Measurements from ENCODE around the gene KCNJ5. TPM values are rescaled to one million over a fixed set of nuclear protein-coding genes. Genes with fewer than 3 reads are reported as not detected.

The KCNJ5 gene
- total and polyA plus RNA-seq, 2 experiments from 2014 or later: under 0.01 TPM; not detected in 1

GRCh38 chr11:128963744-128964325 is 72.7 kb downstream of the KCNJ5 start:
- H3K79me2 ChIP-seq (ENCODE audit: insufficient read depth): no peaks in the 10 kb centered on the region
- H3K9me3 ChIP-seq (ENCODE audit: low read depth): no peaks in the 10 kb centered on the region
- no peaks in the 10 kb centered on the region for H3F3A ChIP-seq (ENCODE audit: insufficient read depth)
- no peak for TF ChIP-seq EZH2 (IDR thresholded peaks at IDR 0.05; ENCODE audit: insufficient read depth, poor library complexity, severe bottlenecking)
- no peak for TF ChIP-seq EZH2phosphoT487 (IDR thresholded peaks at IDR 0.05; ENCODE audit: insufficient read depth, low read depth)
- no peak overlapping the region for H3K27ac ChIP-seq
- H3K9me2 ChIP-seq (ENCODE audit: insufficient read depth): no peaks in the 10 kb centered on the region
- H3K4me3 ChIP-seq: no peak overlapping the region
- 60 to 81% methylated on average over 3 of the region's 3 CpGs for WGBS, 2 experiments (ENCODE audit: low coverage in 1 of 2, low lambda C conversion rate in 2 of 2, missing lambda C conversion rate in 2 of 2)
- no peaks in the 10 kb centered on the region for H3K4me1 ChIP-seq (ENCODE audit: insufficient read depth)
- H2AFZ ChIP-seq: no peak overlapping the region
- in situ Hi-C loops (cut with MboI): loop anchor here (25.0 kb wide), 1 partner anchor 802 kb away; no protein-coding TSS in a partner anchor
- H3K36me3 ChIP-seq (ENCODE audit: low read depth): no peaks in the 10 kb centered on the region
- H4K20me1 ChIP-seq (ENCODE audit: insufficient read depth): no peaks in the 10 kb centered on the region
- no peaks in the 10 kb centered on the region for H3K27me3 ChIP-seq (replicated peaks; ENCODE audit: insufficient read depth)
- no peak for DNase-seq
- no peak overlapping the region for H3K9ac ChIP-seq
- no peak overlapping the region for H3K4me2 ChIP-seq (ENCODE audit: unreplicated experiment)

GRCh38 chr11:128964463-128964930 is 73.3 kb downstream of the KCNJ5 start:
- Histone ChIP-seq H3K27me3 (replicated peaks; ENCODE audit: insufficient read depth) (no peaks in the 10 kb centered on the region), H3K4me1 (ENCODE audit: insufficient read depth) (no peaks in the 10 kb centered on the region), H3K9ac (no peak overlapping the region), H3K9me2 (ENCODE audit: insufficient read depth) (no peaks in the 10 kb centered on the region), H3K9me3 (ENCODE audit: low read depth) (no peaks in the 10 kb centered on the region), H3F3A (ENCODE audit: insufficient read depth) (no peaks in the 10 kb centered on the region), H3K79me2 (ENCODE audit: insufficient read depth) (no peaks in the 10 kb centered on the region), H3K36me3 (ENCODE audit: low read depth) (no peaks in the 10 kb centered on the region), H4K20me1 (ENCODE audit: insufficient read depth) (no peaks in the 10 kb centered on the region), H2AFZ (no peak overlapping the region), H3K4me3 (no peak overlapping the region), H3K27ac (no peak overlapping the region), H3K4me2 (ENCODE audit: unreplicated experiment) (no peak overlapping the region)
- no peak for TF ChIP-seq EZH2phosphoT487 (IDR thresholded peaks at IDR 0.05; ENCODE audit: insufficient read depth, low read depth)
- no peak for TF ChIP-seq EZH2 (IDR thresholded peaks at IDR 0.05; ENCODE audit: insufficient read depth, poor library complexity, severe bottlenecking)
- in situ Hi-C loops (cut with MboI): loop anchor here (25.0 kb wide), 1 partner anchor 802 kb away; no protein-coding TSS in a partner anchor
- no peak for DNase-seq
- WGBS, 2 experiments (ENCODE audit: low coverage in 1 of 2, low lambda C conversion rate in 2 of 2, missing lambda C conversion rate in 2 of 2): 85 to 89% methylated on average over 7 of the region's 7 CpGs

GRCh38 chr11:128965485-128965884 is 74.3 kb downstream of the KCNJ5 start:
- Histone ChIP-seq H3K4me2 (ENCODE audit: unreplicated experiment) (no peak overlapping the region), H3F3A (ENCODE audit: insufficient read depth) (no peaks in the 10 kb centered on the region), H3K4me1 (ENCODE audit: insufficient read depth) (no peaks in the 10 kb centered on the region), H3K36me3 (ENCODE audit: low read depth) (no peaks in the 10 kb centered on the region; the same call in 1 of the 2 replicates), H3K9me2 (ENCODE audit: insufficient read depth) (no peaks in the 10 kb centered on the region), H3K27ac (no peak overlapping the region), H3K4me3 (no peak overlapping the region), H4K20me1 (ENCODE audit: insufficient read depth) (no peaks in the 10 kb centered on the region), H3K27me3 (replicated peaks; ENCODE audit: insufficient read depth) (no peaks in the 10 kb centered on the region), H3K9ac (no peak overlapping the region), H2AFZ (no peak overlapping the region), H3K9me3 (ENCODE audit: low read depth) (no peaks in the 10 kb centered on the region), H3K79me2 (ENCODE audit: insufficient read depth) (no peaks in the 10 kb centered on the region)
- TF ChIP-seq EZH2phosphoT487 (IDR thresholded peaks at IDR 0.05; ENCODE audit: insufficient read depth, low read depth) (no peak), EZH2 (IDR thresholded peaks at IDR 0.05; ENCODE audit: insufficient read depth, poor library complexity, severe bottlenecking) (no peak)
- 51 to 56% methylated on average over 4 of the region's 4 CpGs for WGBS, 2 experiments (ENCODE audit: low coverage in 1 of 2, low lambda C conversion rate in 2 of 2, missing lambda C conversion rate in 2 of 2)
- in situ Hi-C loops (cut with MboI): loop anchor here (25.0 kb wide), 1 partner anchor 803 kb away; no protein-coding TSS in a partner anchor
- no peak for DNase-seq

GRCh38 chr11:128967578-128967977 is 76.4 kb downstream of the KCNJ5 start:
- no peak overlapping the region for H3K4me2 ChIP-seq (ENCODE audit: unreplicated experiment)
- no peak overlapping the region for H3K4me3 ChIP-seq
- H3K9ac ChIP-seq: no peak overlapping the region

More at GRCh38 chr11:128967578-128967977, 76.4 kb downstream of the KCNJ5 start:
- WGBS, 2 experiments (ENCODE audit: low coverage in 1 of 2, low lambda C conversion rate in 2 of 2, missing lambda C conversion rate in 2 of 2): 83 to 86% methylated on average over 6 of the region's 6 CpGs
- no peak for DNase-seq
- TF ChIP-seq EZH2 (IDR thresholded peaks at IDR 0.05; ENCODE audit: insufficient read depth, poor library complexity, severe bottlenecking): no peak
- no peak for TF ChIP-seq EZH2phosphoT487 (IDR thresholded peaks at IDR 0.05; ENCODE audit: insufficient read depth, low read depth)
- no peaks in the 10 kb centered on the region for H3K27me3 ChIP-seq (replicated peaks; ENCODE audit: insufficient read depth)
- in situ Hi-C loops (cut with MboI): loop anchor here (25.0 kb wide), 1 partner anchor 805 kb away; no protein-coding TSS in a partner anchor
- H4K20me1 ChIP-seq (ENCODE audit: insufficient read depth): no peaks in the 10 kb centered on the region
- H3K27ac ChIP-seq: no peak overlapping the region
- H3K9me2 ChIP-seq (ENCODE audit: insufficient read depth): no peaks in the 10 kb centered on the region
- H3F3A ChIP-seq (ENCODE audit: insufficient read depth): no peaks in the 10 kb centered on the region
- H2AFZ ChIP-seq: no peak overlapping the region
- no peaks in the 10 kb centered on the region for H3K79me2 ChIP-seq (ENCODE audit: insufficient read depth)
- H3K4me1 ChIP-seq (ENCODE audit: insufficient read depth): peaks cover 6% of the 10 kb centered on the region; the same call in 1 of the 2 replicates
- no peaks in the 10 kb centered on the region for H3K9me3 ChIP-seq (ENCODE audit: low read depth)
- no peaks in the 10 kb centered on the region; the same call in 1 of the 2 replicates for H3K36me3 ChIP-seq (ENCODE audit: low read depth)
